Esophagus squamous epithelium (tissue), 5 donors: ENCODE results near the gene SLC25A13. TPM values are rescaled to one million over a fixed set of nuclear protein-coding genes. Genes with fewer than 3 reads are reported as not detected.

Experiments
- DNase-seq: peaks from one replicate; lab custom pipeline; 2025; lab: John Stamatoyannopoulos, UW
- H3K27ac ChIP-seq, 4 donors: fragments of 200-600 bp; sonication (generic); one replicate each; pipeline ENCODE4 v1.5.1; 2016 to 2019; ENCODE audit warnings: mild to moderate bottlenecking in 1 of 4
- H3K27me3 ChIP-seq, 4 donors: fragments of 200-600 bp; sonication (generic); 1 replicate in 3 of 4; 2 replicates in 1 of 4; pipeline versions ENCODE4 v1.5.1 to v1.6.0; 2017 to 2021; ENCODE audit warnings: antibody characterized with exemption in 1 of 4
- H3K36me3 ChIP-seq, 3 donors: fragments of 200-600 bp; sonication (generic); one replicate each; pipeline ENCODE4 v1.5.1; 2016 to 2019
- H3K4me1 ChIP-seq, 3 donors: fragments of 200-600 bp; sonication (generic); one replicate each; pipeline ENCODE4 v1.5.1; 2017 to 2019
- H3K4me3 ChIP-seq, 4 donors: fragments of 200-600 bp; sonication (generic); 1 replicate in 3 of 4; 2 replicates in 1 of 4; pipeline ENCODE4 v1.5.1; 2016 to 2019; ENCODE audit warnings: mild to moderate bottlenecking in 2 of 4, moderate library complexity in 1 of 4
- H3K9me3 ChIP-seq, 3 donors: fragments of 200-600 bp; sonication (generic); one replicate each; pipeline ENCODE4 v1.5.1; 2016 to 2019
- POLR2A ChIP-seq, 4 donors: fragments of 450-650 bp; IDR thresholded peaks; one replicate each; pipeline ENCODE4 v1.6.1; 2017; ENCODE audit warnings: antibody characterized with exemption in 4 of 4, mild to moderate bottlenecking in 4 of 4, moderate library complexity in 3 of 4
- WGBS, 2 donors: methylation state at CpG; one replicate each; pipeline ENCODE4 v1.1.5; 2018; 5-methylcytosine and 5-hydroxymethylcytosine counted together
- intact Hi-C: fragments of 100-400 bp; cut with DNase I; formaldehyde crosslinking; loops from one replicate; pipeline ENCODE4 v1.15.0; 2022
- total RNA-seq, 4 donors: library from RNA; depleted of rRNA; stranded (reverse); fragments of >200 nt; gene quantifications; one replicate each; pipeline ENCODE4 v1.1.0, GENCODE V29; 2016
- TF ChIP-seq, protein P1 (sequence below), 6 experiments: fragments of 450-650 bp in 4 of 6; fragments of 200-600 bp in 2 of 6; sonication (generic) in 2 of 6; IDR thresholded peaks; one replicate each; pipeline ENCODE4 v1.5.1; 2016 to 2019; ENCODE audit warnings: antibody characterized with exemption in 6 of 6, mild to moderate bottlenecking in 4 of 6, moderate library complexity in 4 of 6
- donor health status: DM: yes; HTN: yes; CAD: no.

The SLC25A13 gene
- total RNA-seq, 4 donors from 2014 or later: 12.7 to 37.3 (median 23.0) TPM

DNA sequence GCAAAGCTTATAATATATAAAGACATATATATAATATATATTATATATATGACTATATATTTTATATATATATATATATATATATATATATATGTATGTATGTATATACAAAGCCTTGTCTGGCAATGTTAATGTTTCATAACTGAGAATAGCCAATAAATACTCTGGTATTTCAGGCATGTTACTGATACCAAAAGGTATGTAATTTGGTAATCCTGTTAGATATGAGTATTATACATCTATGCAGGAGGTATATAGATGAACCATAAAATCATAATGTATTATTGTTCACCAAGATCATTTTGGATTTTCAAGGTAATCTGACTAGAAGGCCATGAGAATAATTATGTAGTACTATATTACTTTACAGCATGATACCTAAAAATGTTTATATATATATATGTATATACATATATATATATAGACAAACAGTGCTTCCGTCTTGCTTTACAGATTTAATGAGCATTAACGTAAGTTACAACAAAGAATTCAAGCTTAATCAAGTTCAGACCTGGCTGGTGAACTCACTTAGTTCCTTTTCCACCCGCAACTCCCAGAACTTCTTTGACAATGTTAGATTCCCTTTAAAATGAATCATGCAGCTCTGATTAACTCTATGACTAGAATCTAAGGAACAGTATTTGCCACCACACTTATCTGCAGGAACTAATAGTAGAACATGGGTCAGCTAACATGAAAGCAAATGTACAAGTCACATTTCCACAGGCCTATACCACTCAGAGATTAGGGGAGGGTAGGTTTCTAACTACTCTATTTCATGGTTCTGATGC, 82.7 kb downstream of the SLC25A13 start:
- Histone ChIP-seq H3K36me3 (peaks cover 0 to under 1% (median 0%) of the 10 kb centered on the region in 3 donors), H3K9me3 (no peaks in the 10 kb centered on the region), H3K27ac (no peak overlapping the region), H3K27me3 (no peaks in the 10 kb centered on the region), H3K4me1 (peaks cover 0 to 35% (median 5%) of the 10 kb centered on the region in 3 donors), H3K4me3 (no peak overlapping the region)
- intact Hi-C loops: no loop called here
- WGBS, 2 donors: 39 to 49% methylated on average over 3 of the region's 3 CpGs
- no peak for DNase-seq
- TF ChIP-seq, protein P1, sequence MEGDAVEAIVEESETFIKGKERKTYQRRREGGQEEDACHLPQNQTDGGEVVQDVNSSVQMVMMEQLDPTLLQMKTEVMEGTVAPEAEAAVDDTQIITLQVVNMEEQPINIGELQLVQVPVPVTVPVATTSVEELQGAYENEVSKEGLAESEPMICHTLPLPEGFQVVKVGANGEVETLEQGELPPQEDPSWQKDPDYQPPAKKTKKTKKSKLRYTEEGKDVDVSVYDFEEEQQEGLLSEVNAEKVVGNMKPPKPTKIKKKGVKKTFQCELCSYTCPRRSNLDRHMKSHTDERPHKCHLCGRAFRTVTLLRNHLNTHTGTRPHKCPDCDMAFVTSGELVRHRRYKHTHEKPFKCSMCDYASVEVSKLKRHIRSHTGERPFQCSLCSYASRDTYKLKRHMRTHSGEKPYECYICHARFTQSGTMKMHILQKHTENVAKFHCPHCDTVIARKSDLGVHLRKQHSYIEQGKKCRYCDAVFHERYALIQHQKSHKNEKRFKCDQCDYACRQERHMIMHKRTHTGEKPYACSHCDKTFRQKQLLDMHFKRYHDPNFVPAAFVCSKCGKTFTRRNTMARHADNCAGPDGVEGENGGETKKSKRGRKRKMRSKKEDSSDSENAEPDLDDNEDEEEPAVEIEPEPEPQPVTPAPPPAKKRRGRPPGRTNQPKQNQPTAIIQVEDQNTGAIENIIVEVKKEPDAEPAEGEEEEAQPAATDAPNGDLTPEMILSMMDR (IDR thresholded peaks at IDR 0.05): no peak
- TF ChIP-seq POLR2A (IDR thresholded peaks at IDR 0.05): no peak

- H3K4me1 ChIP-seq: peaks cover 0 to 35% (median 5%) of the 10 kb centered on the region in 3 donors
These were observed 83.4 kb downstream of the SLC25A13 start for GRCh38 chr7:96238474-96238873.

GRCh38 chr7:96237040-96237439, 84.9 kb downstream of the SLC25A13 start:
- Histone ChIP-seq H3K4me3 (no peak overlapping the region), H3K9me3 (no peaks in the 10 kb centered on the region), H3K4me1 (peaks cover 0 to 35% (median 5%) of the 10 kb centered on the region in 3 donors), H3K36me3 (peaks cover 0 to 7% (median 4%) of the 10 kb centered on the region in 3 donors), H3K27ac (peak overlapping the region in 2 of 4 donors; percentile 17 to 36), H3K27me3 (no peaks in the 10 kb centered on the region)
- no peak for DNase-seq
- intact Hi-C loops: no loop called here
- 100% methylated on average over 1 of the region's 1 CpG; no CpG with 5 or more reads in 1 of the 2 donors for WGBS, 2 donors
- TF ChIP-seq POLR2A (IDR thresholded peaks at IDR 0.05): no peak

More at GRCh38 chr7:96238474-96238873, 83.4 kb downstream of the SLC25A13 start:
- Histone ChIP-seq H3K4me3 (no peak overlapping the region), H3K27me3 (no peaks in the 10 kb centered on the region), H3K9me3 (no peaks in the 10 kb centered on the region), H3K36me3 (peaks cover 0 to 7% (median 4%) of the 10 kb centered on the region in 3 donors), H3K27ac (no peak overlapping the region)
- 82 to 86% methylated on average over 8 of the region's 8 CpGs for WGBS, 2 donors
- no peak for DNase-seq
- intact Hi-C loops: no loop called here
- TF ChIP-seq POLR2A (IDR thresholded peaks at IDR 0.05): no peak
- TF ChIP-seq, protein P1 (IDR thresholded peaks at IDR 0.05): no peak

GRCh38 chr7:96236198-96237039, 85.5 kb downstream of the SLC25A13 start:
- no peaks in the 10 kb centered on the region for H3K27me3 ChIP-seq
- peaks cover 0 to 7% (median 4%) of the 10 kb centered on the region in 3 donors for H3K36me3 ChIP-seq
- TF ChIP-seq, protein P1 (IDR thresholded peaks at IDR 0.05): no peak
- no peak for TF ChIP-seq POLR2A (IDR thresholded peaks at IDR 0.05)
- WGBS, 2 donors: 55 to 56% methylated on average over 5 of the region's 5 CpGs
- peaks cover 0 to 35% (median 5%) of the 10 kb centered on the region in 3 donors for H3K4me1 ChIP-seq
- peak overlapping the region in 3 of 4 donors; percentile 30 to 58 (median 36) for H3K27ac ChIP-seq
- no peaks in the 10 kb centered on the region for H3K9me3 ChIP-seq
- no peak for DNase-seq
- no peak overlapping the region for H3K4me3 ChIP-seq
- intact Hi-C loops: no loop called here

DNA sequence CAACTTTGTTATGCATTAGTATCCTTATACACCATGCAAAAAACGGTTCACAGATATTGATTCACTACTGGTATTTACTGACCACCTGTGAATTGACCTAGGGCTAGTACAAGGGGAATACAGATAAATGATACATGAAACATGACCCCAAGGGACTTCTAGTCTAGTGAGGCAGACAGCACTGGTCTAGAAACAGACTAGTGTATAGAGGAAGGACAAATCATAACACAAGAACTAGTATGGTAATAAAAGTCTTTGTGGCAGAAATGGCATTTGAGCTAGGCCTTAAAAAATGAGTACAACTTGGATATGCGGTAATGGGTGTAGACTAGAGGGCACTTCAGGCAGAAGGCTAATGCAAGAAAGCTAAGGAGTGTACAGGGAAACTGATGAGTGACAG, 86.6 kb downstream of the SLC25A13 start:
- H3K36me3 ChIP-seq: peaks cover 0 to 7% (median 4%) of the 10 kb centered on the region in 3 donors
- TF ChIP-seq, protein P1 (IDR thresholded peaks at IDR 0.05): no peak
- no peak for TF ChIP-seq POLR2A (IDR thresholded peaks at IDR 0.05)
- H3K27ac ChIP-seq: peak overlapping the region in 2 of 4 donors; percentile 6 to 58
- intact Hi-C loops: no loop called here
- no peaks in the 10 kb centered on the region for H3K9me3 ChIP-seq
- DNase-seq: no peak
- H3K4me3 ChIP-seq: no peak overlapping the region
- H3K4me1 ChIP-seq: peaks cover 0 to 35% (median 5%) of the 10 kb centered on the region in 3 donors
- H3K27me3 ChIP-seq: no peaks in the 10 kb centered on the region
- 65 to 85% methylated on average over 2 of the region's 2 CpGs for WGBS, 2 donors
